A673 (cell line): ENCODE results near the gene ACSL3.

ENCODE experiments used
- CTCF ChIP-seq: fragments of 300-800, 200-600 bp; sonication (generic); conservative IDR thresholded peaks from 2 replicates; pipeline ENCODE4 v1.5.1; 2017; ENCODE audit warnings: low read depth, mild to moderate bottlenecking, antibody characterized with exemption, low read length, moderate library complexity, mixed read lengths
- EZH2 ChIP-seq: fragments of 200-600 bp; sonication (generic); IDR thresholded peaks from 2 replicates; pipeline ENCODE4 v1.6.1; 2017; ENCODE audit warnings: borderline replicate concordance, low read depth, mild to moderate bottlenecking, mixed read lengths, antibody characterized with exemption, low read length; ENCODE audit not compliant: poor library complexity, severe bottlenecking

- no peak for TF ChIP-seq EZH2
- no peak for TF ChIP-seq CTCF
Observed at GRCh38 chr2:222825031-222825430, 35.8 kb upstream of the ACSL3 start.
